ENCODE data around the gene DSG3.
"Not testable (repeated sequence)": the region's sequence is repeated elsewhere in the genome, so short reads cannot be mapped to it uniquely, and the experiment has no call there.

DSG3 gene

GRCh38 chr18:31491586-31491985 lies 44.0 kb downstream of the DSG3 start:
- no peak for DNase-seq (ENCODE audit: low read depth)

DNA sequence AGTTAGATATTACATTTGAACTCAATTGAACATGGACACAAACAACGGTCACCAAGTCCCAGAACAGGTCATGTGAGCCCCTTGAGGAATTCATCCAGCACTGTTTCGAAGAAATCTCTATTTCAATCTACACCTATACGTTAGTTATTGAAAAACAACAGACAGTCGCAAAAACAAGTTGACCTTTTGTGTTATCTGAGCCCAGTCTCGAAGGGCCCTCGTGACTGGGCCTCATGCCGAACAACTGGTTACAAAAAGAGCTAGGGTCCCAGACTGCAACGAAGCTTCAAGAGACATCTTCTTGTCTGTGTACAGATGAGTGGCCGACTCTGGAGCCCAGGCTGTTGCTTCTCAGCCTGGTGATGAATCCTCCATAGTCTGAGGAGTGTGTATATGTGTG lies 45.1 kb downstream of the DSG3 start:
- DNase-seq (ENCODE audit: low read depth), result no peak

- no peak for DNase-seq (ENCODE audit: low read depth)
Measured at GRCh38 chr18:31493171-31493570, 45.6 kb downstream of the DSG3 start.

- no peak for DNase-seq (ENCODE audit: low read depth)
Measured at GRCh38 chr18:31493941-31494340, 46.4 kb downstream of the DSG3 start.

DNA sequence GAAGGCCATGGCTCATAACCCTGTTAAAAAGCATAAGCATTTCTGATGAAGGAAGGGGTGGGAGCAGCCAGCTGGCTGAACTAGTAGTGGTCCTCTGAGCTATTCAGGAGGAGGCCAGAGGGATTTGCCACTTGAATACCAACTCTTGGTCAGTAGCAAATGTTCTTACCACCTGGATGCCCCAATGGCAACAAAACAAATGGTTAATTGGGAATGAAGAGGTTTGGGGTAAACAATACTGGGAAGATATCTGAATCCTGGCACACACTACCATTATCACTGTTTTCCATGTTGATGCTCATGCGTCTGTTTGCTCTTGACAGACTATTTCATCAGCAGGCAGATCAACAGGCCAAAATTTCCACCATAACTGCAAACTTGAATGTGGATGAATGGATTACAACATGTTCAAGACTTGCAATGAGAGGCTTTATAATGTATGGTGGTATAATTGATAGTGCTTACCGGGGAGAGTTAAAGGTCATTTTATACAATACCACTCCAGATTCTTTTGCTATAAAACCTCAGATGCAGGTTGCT lies 47.2 kb downstream of the DSG3 start:
- not testable (repeated sequence) for DNase-seq (ENCODE audit: low read depth)

- DNase-seq (ENCODE audit: low read depth), result no peak
Measured at GRCh38 chr18:31497404-31497835, 49.9 kb downstream of the DSG3 start.

DNA sequence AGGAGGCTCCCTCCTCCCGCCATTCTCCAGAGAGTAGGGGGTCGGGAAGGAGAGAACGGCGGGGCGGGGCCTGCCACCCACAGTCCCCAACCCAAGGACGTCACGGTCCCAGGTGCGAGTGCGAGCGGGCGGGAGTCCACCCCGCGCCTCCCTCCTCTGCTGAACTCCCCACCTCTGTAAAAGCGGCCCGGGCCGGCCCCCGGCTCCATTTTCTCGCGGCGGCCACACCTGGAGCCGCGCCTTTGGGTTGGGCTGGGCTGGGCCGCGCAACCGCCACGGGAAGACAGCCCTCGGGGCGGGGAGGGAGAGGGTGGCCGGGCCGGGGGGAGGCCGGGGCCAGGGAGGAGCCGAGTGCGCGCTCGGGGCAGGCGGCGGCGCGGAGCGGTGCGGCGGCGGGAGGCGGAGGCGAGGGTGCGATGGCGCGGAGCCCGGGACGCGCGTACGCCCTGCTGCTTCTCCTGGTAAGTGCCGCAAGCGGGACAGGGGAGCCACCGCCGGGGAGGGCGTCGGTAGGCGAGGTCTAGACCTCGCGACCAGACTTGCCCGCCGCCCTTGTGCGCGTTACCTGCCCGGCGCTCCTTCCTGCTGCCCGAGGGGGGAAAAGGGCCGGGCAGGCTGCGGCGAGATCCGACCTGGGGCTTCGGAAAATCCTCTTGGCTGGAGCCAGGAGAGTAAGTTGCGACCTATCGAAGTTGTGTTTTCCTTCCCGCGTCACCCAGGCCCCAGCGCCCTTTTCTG lies 50.5 kb downstream of the DSG3 start, which contains the start of gene DSG2:
Gene DSG2, plus strand, starts transcription at position 342 of the 738 bp plus-strand sequence. Its CDS starts 75 bp downstream, at position 417.
- DNase-seq (ENCODE audit: low read depth), result no peak

DNA sequence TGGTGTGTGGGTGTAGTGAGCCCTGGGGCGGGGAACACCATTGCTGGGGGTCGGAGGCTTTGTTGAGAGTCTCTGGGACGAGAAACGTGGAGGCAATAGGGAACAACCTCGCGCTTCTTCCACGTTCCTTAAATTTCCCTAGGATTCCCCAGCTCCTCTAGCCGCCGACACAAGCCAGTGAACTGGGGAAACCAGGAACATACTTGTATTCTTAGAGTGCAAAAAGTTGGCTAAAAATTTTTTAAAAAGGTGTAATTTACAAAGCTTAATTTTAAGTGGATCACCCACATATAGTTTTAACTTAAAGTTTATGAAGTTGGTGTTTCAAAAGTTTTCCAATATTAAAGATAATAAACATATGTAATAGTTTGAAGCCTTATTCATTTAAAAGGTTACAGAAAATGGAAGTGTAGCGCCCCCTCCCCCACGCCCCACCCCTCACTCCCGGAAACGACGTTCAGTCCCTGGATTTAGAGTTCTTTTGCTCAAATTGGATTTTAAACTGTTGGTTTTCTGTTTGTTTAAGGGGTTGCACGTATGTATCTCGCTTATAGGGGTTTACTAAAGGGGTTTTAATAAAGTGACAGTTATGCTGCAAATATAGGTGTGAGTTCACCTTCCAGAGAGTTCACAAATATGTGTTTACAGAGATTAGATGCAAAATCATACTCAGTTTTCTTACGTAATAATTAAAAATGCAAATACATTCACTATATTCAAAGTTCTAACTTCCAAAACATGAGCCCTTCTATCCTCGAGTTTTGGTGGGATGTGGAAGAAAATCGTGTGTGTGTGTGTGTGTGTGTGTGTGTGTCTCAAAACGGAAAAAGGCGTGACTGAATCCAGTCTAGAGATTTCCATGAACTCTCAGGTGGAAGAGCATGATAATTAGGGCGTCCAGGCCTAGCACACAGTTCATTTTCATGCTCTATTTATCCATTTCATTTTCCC lies 51.3 kb downstream of the DSG3 start:
- no peak for DNase-seq (ENCODE audit: low read depth)

GRCh38 chr18:31500051-31500688 lies 52.6 kb downstream of the DSG3 start:
- DNase-seq (ENCODE audit: low read depth), result no peak

- DNase-seq (ENCODE audit: low read depth), result no peak
Measured at GRCh38 chr18:31503011-31503410, 55.5 kb downstream of the DSG3 start.

GRCh38 chr18:31504455-31505147 lies 57.1 kb downstream of the DSG3 start:
- no peak for DNase-seq (ENCODE audit: low read depth)

DNA sequence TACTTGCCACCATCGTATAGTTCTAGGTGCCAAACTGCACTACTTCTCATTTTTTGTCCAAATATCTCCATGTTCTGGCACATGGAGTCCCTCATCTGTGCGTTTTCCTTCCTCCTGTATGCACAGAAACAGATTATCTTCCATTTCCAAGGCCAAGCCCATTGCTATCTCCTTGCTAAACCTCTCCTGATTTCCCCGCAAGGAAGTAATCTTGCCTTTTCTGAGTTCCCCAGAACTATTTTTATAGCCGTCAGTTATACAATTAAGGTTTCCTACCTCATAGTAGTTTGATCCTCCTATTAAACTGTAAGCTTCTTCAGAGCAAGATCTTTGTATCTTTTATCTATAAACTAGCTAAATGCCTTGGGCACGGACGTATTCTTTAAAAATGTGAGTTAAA lies 57.6 kb downstream of the DSG3 start:
- no peak for DNase-seq (ENCODE audit: low read depth)

GRCh38 chr18:31506024-31506742 lies 58.6 kb downstream of the DSG3 start:
- no peak for DNase-seq (ENCODE audit: low read depth)

GRCh38 chr18:31507124-31507523 lies 59.6 kb downstream of the DSG3 start:
- DNase-seq (ENCODE audit: low read depth), result not testable (repeated sequence)

DNA sequence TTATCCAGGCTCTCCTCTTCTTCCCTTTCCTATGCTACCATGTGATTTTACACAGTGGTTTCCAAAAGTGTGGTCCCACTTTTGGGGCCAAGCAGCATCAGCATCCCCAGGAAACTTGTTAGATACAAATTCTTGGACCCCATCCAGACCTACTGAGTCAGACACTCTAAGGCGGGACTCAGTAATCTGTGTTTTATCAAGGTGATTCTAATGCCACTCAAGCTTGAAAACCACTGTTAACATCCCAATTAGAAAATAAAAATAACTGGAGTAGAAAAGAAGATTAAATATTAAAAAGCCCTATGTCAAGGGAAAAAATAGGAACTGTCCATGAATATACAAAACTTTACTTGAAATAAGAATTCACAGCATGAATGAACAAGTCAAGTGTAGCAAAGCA lies 61.2 kb downstream of the DSG3 start:
- DNase-seq (ENCODE audit: low read depth), result no peak

DNA sequence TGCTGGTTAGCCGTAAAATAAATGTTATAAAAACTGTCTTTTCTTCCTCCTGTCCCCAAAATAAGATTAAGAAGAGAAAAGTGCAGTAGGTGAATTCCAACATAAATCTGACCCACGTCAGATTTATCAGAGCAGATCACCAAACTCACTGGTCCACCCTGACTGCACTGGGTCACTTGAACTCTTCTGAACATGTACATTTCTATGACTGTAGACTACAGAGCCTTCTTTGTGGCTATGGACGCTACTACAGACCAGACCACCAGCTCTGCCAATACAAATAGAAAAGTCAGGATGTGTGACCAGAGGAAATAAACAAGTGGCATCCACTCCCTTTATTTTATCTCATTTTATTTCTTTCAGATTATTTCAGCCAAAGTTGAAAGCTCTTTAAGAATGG lies 62.0 kb downstream of the DSG3 start:
- no peak for DNase-seq (ENCODE audit: low read depth)

DNA sequence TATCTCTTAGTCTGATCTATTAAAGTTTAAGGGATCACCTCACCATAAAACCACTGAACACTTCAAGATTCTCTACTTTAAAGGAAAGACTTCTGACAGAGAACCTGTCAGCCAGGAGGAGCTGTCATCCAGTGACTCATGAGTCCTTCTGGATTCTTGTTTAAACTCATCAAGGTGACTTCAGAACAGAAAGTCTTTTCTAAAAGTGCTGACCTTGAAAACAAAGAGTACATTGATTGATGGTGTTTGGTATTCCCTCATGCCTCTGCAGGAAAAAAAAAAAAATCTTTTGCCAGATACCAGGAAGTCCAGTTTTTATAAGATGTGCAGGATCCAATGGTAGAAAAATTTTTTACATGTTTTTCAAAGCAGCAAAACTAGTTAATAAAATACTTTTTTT lies 62.8 kb downstream of the DSG3 start:
- no peak for DNase-seq (ENCODE audit: low read depth)

- DNase-seq (ENCODE audit: low read depth), result no peak
Measured at GRCh38 chr18:31511098-31511497, 63.6 kb downstream of the DSG3 start.

DNA sequence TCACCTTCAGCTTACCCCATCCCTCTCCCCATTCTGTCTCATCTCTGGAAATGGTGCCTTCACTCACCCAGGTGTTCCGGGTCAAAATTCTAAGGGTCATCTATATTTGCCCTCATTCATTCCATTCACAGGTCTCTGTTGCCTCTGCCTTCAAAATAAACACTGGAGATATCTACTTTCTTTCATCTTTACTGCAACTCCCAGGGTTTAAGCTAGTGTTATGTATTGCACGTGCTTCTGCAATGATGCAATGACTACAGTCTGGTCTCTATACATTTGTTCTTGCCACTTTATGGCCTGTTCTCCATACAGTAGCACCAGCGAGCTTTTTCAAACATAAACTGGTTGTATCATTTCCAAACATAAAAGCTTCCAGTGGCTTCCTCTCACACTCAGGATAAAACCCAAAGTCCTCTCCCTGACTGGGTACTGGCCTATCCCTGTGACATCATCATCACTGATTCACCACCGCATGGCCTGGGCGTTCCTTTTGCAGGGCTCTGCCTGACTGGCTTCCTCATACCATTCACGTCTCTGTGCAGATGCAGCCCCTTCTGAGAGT lies 64.7 kb downstream of the DSG3 start:
- DNase-seq (ENCODE audit: low read depth), result no peak

GRCh38 chr18:31513189-31513935 lies 65.8 kb downstream of the DSG3 start:
- DNase-seq (ENCODE audit: low read depth), result no peak
